ENCODE results near the gene CACYBP. TPM values are rescaled to one million over a fixed set of nuclear protein-coding genes. Genes with fewer than 3 reads are reported as not detected.
"Not testable (repeated sequence)": the region's sequence is repeated elsewhere in the genome, so short reads cannot be mapped to it uniquely, and the experiment has no call there.

CACYBP gene
- total RNA-seq, 1 donor from 2014 or later = 75.6 TPM

- Histone ChIP-seq H3K9me3 (replicated peaks) (no peaks in the 10 kb centered on the region), H3K27ac (replicated peaks) (no peak overlapping the region), H3K4me3 (no peak overlapping the region), H3K4me1 (no peaks in the 10 kb centered on the region), H3K36me3 (no peaks in the 10 kb centered on the region), H3K27me3 (ENCODE audit: low read depth) (peaks cover 15% of the 10 kb centered on the region)
- intact Hi-C loops (cut with micrococcal nuclease) = no loop called here
- TF ChIP-seq, protein P1, sequence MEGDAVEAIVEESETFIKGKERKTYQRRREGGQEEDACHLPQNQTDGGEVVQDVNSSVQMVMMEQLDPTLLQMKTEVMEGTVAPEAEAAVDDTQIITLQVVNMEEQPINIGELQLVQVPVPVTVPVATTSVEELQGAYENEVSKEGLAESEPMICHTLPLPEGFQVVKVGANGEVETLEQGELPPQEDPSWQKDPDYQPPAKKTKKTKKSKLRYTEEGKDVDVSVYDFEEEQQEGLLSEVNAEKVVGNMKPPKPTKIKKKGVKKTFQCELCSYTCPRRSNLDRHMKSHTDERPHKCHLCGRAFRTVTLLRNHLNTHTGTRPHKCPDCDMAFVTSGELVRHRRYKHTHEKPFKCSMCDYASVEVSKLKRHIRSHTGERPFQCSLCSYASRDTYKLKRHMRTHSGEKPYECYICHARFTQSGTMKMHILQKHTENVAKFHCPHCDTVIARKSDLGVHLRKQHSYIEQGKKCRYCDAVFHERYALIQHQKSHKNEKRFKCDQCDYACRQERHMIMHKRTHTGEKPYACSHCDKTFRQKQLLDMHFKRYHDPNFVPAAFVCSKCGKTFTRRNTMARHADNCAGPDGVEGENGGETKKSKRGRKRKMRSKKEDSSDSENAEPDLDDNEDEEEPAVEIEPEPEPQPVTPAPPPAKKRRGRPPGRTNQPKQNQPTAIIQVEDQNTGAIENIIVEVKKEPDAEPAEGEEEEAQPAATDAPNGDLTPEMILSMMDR (IDR thresholded peaks at IDR 0.05; ENCODE audit: borderline replicate concordance) = no peak
- no peak for DNase-seq
Observed at GRCh38 chr1:175040324-175040879, 40.7 kb downstream of the CACYBP start.

- Histone ChIP-seq H3K4me3 (no peak overlapping the region), H3K4me1 (no peaks in the 10 kb centered on the region), H3K9me3 (replicated peaks) (no peaks in the 10 kb centered on the region), H3K27me3 (ENCODE audit: low read depth) (peaks cover 15% of the 10 kb centered on the region), H3K27ac (replicated peaks) (no peak overlapping the region), H3K36me3 (no peaks in the 10 kb centered on the region)
- DNase-seq = no peak
- intact Hi-C loops (cut with micrococcal nuclease) = no loop called here
- TF ChIP-seq, protein P1 (IDR thresholded peaks at IDR 0.05; ENCODE audit: borderline replicate concordance) = no peak
Observed at GRCh38 chr1:175042650-175043049, 42.9 kb downstream of the CACYBP start.

DNA sequence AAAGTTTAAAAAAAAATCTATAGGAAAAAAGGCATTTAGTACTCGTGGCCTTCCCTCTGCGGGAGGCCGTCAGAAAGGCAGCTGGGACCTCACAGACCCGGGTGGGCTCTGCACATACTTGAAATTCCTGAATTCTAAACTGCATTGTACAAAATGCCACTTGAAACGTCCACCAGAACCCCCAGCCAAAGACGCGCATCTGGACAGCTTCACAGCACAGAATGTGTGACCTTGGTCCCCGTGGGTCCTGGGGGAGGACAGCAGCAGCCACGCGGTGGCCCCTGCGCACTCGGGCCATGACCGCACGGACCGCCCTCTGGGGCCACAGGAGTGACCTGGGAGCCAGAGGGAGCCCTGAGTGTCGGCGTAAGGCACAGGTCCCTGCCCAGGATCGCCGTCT lies 44.1 kb downstream of the CACYBP start:
- H3K27me3 ChIP-seq (ENCODE audit: low read depth) = peaks cover 15% of the 10 kb centered on the region
- no peak for DNase-seq
- H3K4me3 ChIP-seq = no peak overlapping the region
- no peaks in the 10 kb centered on the region for H3K4me1 ChIP-seq
- H3K36me3 ChIP-seq = no peaks in the 10 kb centered on the region
- intact Hi-C loops (cut with micrococcal nuclease) = no loop called here
- H3K9me3 ChIP-seq (replicated peaks) = no peaks in the 10 kb centered on the region
- TF ChIP-seq, protein P1 (IDR thresholded peaks at IDR 0.05; ENCODE audit: borderline replicate concordance) = no peak
- H3K27ac ChIP-seq (replicated peaks) = no peak overlapping the region

DNA sequence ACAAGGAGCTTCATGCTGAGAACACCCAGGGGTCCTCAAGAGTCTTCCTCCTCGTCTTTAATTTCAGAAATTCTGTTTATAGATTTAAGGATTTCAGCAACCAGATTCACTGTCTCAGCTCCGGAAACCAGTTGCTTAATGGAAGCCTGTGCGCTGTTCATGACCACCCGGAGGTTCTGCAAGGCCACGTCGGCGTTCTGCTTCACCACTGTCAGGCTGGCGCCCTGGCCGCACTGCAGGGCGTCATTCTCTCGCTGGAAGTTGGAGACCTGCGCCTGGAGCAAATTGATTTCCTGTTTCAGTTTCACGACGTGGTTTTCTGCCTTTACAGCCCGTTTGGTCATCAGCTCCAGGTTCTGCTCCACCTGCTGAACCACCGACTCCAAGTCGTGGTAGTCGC lies 44.8 kb downstream of the CACYBP start:
- H3K4me1 ChIP-seq; H3K4me3 ChIP-seq; H3K9me3 ChIP-seq (replicated peaks); H3K36me3 ChIP-seq; intact Hi-C loops (cut with micrococcal nuclease); DNase-seq; H3K27ac ChIP-seq (replicated peaks): not testable (repeated sequence)
- H3K27me3 ChIP-seq (ENCODE audit: low read depth) = peaks cover 20% of the 10 kb centered on the region

DNA sequence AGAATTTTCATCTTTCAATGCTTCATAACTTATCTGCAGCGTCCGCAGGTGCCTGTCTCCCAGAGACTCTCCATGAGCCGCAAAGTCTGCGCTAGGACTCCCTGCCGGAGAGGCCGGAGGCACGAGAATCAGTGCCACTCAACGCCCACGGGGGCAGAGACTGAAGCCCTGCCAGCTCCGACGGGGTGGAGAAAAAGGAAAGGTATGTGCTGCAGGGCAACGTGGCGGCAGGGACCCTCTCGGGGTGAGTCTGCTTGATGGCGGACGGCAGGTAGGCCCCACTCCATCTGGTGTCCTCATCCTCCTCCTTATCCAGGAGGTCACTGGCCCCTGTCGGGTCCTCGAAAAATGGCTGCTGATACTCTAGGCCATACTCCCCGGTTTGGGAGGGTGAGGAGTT lies 45.4 kb downstream of the CACYBP start:
- Histone ChIP-seq H3K4me3 (no peak overlapping the region), H3K9me3 (replicated peaks) (no peaks in the 10 kb centered on the region), H3K27me3 (ENCODE audit: low read depth) (peaks cover 24% of the 10 kb centered on the region), H3K36me3 (no peaks in the 10 kb centered on the region), H3K4me1 (no peaks in the 10 kb centered on the region), H3K27ac (replicated peaks) (no peak overlapping the region)
- intact Hi-C loops (cut with micrococcal nuclease) = no loop called here
- DNase-seq = no peak
- TF ChIP-seq, protein P1 (IDR thresholded peaks at IDR 0.05; ENCODE audit: borderline replicate concordance) = no peak

GRCh38 chr1:175045519-175045918 lies 45.8 kb downstream of the CACYBP start:
- H3K4me3 ChIP-seq = no peak overlapping the region
- TF ChIP-seq, protein P1 (IDR thresholded peaks at IDR 0.05; ENCODE audit: borderline replicate concordance) = no peak
- H3K27me3 ChIP-seq (ENCODE audit: low read depth) = peaks cover 25% of the 10 kb centered on the region
- no peaks in the 10 kb centered on the region for H3K9me3 ChIP-seq (replicated peaks)
- H3K36me3 ChIP-seq = no peaks in the 10 kb centered on the region
- no peaks in the 10 kb centered on the region for H3K4me1 ChIP-seq
- intact Hi-C loops (cut with micrococcal nuclease) = no loop called here
- no peak overlapping the region for H3K27ac ChIP-seq (replicated peaks)
- no peak for DNase-seq
